Renal pelvis (tissue), 12 donors: ENCODE data around the gene VPS18. TPM values are rescaled to one million over a fixed set of nuclear protein-coding genes. Genes with fewer than 3 reads are reported as not detected.
A peak's percentile ranks its signal among the peaks of the same experiment; 100 is the strongest.

ENCODE experiments used
- DNase-seq: peaks from one replicate; pipeline ENCODE4 v3.0.0-alpha.2; 2013
- long read RNA-seq, 16 experiments: transcript quantifications; one replicate each; lab custom pipeline, GENCODE V29; 2026
- polyA plus RNA-seq, 3 donors: library from polyadenylated mRNA; unstranded; fragments of 120-200 nt; gene quantifications; one replicate each; pipeline ENCODE4 v1.2.1, GENCODE V29; 2013; ENCODE audit not compliant: insufficient read length in 3 of 3

VPS18 gene, protein sequence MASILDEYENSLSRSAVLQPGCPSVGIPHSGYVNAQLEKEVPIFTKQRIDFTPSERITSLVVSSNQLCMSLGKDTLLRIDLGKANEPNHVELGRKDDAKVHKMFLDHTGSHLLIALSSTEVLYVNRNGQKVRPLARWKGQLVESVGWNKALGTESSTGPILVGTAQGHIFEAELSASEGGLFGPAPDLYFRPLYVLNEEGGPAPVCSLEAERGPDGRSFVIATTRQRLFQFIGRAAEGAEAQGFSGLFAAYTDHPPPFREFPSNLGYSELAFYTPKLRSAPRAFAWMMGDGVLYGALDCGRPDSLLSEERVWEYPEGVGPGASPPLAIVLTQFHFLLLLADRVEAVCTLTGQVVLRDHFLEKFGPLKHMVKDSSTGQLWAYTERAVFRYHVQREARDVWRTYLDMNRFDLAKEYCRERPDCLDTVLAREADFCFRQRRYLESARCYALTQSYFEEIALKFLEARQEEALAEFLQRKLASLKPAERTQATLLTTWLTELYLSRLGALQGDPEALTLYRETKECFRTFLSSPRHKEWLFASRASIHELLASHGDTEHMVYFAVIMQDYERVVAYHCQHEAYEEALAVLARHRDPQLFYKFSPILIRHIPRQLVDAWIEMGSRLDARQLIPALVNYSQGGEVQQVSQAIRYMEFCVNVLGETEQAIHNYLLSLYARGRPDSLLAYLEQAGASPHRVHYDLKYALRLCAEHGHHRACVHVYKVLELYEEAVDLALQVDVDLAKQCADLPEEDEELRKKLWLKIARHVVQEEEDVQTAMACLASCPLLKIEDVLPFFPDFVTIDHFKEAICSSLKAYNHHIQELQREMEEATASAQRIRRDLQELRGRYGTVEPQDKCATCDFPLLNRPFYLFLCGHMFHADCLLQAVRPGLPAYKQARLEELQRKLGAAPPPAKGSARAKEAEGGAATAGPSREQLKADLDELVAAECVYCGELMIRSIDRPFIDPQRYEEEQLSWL
- 10 to 100 TPM; 18.4 to 20.5 (median 20.2) TPM for polyA plus RNA-seq
- long read RNA-seq, donor 1, partial matches to known transcripts, result 0 of 1 reads
- long read RNA-seq, donor 1, other reads (novel, unspliced or antisense), result 0 of 1 reads
- long read RNA-seq, donor 2, transcript VPS18-201 (5 exons, 3,895 nt), result major isoform, 5 of 12 reads
- long read RNA-seq, donor 2, partial matches to known transcripts, result 7 of 12 reads
- long read RNA-seq, donor 2, other reads (novel, unspliced or antisense), result 0 of 12 reads
- long read RNA-seq, donor 3, transcript VPS18-201 (5 exons, 3,895 nt), result major isoform, 5 of 19 reads
- long read RNA-seq, donor 3, partial matches to known transcripts, result 14 of 19 reads
- long read RNA-seq, donor 3, other reads (novel, unspliced or antisense), result 0 of 19 reads
- long read RNA-seq, donor 4, partial matches to known transcripts, result 5 of 9 reads
- long read RNA-seq, donor 4, other reads (novel, unspliced or antisense), result 0 of 9 reads
- long read RNA-seq, donor 5, partial matches to known transcripts, result 0 of 1 reads
- long read RNA-seq, donor 5, other reads (novel, unspliced or antisense), result 0 of 1 reads
- long read RNA-seq, donor 6, partial matches to known transcripts, result 7 of 9 reads
- long read RNA-seq, donor 6, other reads (novel, unspliced or antisense), result 0 of 9 reads
- long read RNA-seq, donor 7, partial matches to known transcripts, result 7 of 9 reads
- long read RNA-seq, donor 7, other reads (novel, unspliced or antisense), result 0 of 9 reads
- long read RNA-seq, donor 8, result 0 reads
- long read RNA-seq, donor 9, partial matches to known transcripts, result 5 of 6 reads
- long read RNA-seq, donor 9, other reads (novel, unspliced or antisense), result 0 of 6 reads
- long read RNA-seq, donor 10, partial matches to known transcripts, result 0 of 2 reads
- long read RNA-seq, donor 10, other reads (novel, unspliced or antisense), result 0 of 2 reads
- long read RNA-seq, donor 11, result 0 reads
- long read RNA-seq, donor 12, transcript VPS18-201 (5 exons, 3,895 nt), result major isoform, 8 of 15 reads
- long read RNA-seq, donor 12, partial matches to known transcripts, result 7 of 15 reads
- long read RNA-seq, donor 12, other reads (novel, unspliced or antisense), result 0 of 15 reads
- long read RNA-seq, donor 13, partial matches to known transcripts, result 0 of 1 reads
- long read RNA-seq, donor 13, other reads (novel, unspliced or antisense), result 0 of 1 reads
- long read RNA-seq, donor 14, result 0 reads
- long read RNA-seq, donor 15, result 0 reads
- long read RNA-seq, donor 16, transcript VPS18-201 (5 exons, 3,895 nt), result major isoform, 5 of 11 reads
- long read RNA-seq, donor 16, partial matches to known transcripts, result 6 of 11 reads
- long read RNA-seq, donor 16, other reads (novel, unspliced or antisense), result 0 of 11 reads

DNA sequence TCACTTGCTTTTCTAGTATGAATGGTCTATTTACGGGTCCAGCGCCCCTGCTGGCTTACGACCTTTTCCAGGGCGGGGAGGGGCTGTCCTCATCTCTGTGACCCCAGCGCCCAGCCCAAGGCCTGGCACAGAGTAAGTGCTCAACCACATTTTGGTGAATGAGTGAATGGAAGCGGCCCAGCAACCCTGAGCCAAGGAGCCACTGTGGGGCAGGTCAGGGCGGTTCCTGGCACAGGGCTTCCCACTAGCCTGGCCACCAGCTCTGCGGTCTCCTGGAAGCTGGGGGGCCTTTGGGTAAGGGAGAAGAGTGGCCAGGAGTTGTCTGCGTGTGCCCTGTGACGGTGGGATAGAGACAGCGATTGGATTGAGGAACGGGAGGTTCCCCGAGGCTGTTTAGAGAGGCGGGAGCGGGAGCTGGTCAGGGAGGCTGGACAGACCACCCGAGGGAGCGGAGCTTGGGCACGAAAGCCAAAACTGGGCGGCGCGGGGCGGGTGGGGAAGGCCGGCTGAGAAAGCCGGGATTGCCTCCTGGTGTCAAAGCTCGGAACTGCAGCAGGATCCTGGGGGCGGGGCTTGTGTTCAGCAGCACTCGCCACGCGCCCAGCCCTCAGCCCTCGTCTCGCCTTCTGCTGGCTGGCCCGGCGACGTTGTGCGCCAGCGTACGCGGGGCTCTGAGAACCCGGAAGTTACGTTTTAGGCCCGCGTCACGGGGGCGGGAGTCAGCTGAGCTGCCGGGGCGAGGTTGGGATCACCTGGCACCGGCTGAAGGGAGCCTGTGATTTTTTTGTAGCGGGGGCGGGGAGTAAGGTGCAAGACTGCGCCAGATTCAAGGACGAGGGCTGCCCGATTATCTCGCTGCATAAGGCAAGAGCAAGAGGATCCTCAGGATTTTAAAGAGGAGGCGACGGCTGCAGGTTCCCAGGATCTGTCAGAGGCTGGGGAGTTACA is at the start of gene VPS18:
Gene VPS18 (plus strand): TSS at position 718 of the 948 bp plus-strand sequence. CDS start 319 bp downstream, outside the sequence.
- peak; percentile 96 for DNase-seq

DNA sequence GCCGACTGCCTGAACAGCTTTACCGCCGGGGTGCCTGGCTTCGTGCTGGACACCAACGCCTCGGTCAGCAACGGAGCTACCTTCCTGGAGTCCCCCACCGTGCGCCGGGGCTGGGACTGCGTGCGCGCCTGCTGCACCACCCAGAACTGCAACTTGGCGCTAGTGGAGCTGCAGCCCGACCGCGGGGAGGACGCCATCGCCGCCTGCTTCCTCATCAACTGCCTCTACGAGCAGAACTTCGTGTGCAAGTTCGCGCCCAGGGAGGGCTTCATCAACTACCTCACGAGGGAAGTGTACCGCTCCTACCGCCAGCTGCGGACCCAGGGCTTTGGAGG is 49.6 kb upstream of the VPS18 start:
- DNase-seq, result no peak

- no peak for DNase-seq
These were observed 49.2 kb upstream of the VPS18 start for GRCh38 chr15:40845036-40845435.

DNA sequence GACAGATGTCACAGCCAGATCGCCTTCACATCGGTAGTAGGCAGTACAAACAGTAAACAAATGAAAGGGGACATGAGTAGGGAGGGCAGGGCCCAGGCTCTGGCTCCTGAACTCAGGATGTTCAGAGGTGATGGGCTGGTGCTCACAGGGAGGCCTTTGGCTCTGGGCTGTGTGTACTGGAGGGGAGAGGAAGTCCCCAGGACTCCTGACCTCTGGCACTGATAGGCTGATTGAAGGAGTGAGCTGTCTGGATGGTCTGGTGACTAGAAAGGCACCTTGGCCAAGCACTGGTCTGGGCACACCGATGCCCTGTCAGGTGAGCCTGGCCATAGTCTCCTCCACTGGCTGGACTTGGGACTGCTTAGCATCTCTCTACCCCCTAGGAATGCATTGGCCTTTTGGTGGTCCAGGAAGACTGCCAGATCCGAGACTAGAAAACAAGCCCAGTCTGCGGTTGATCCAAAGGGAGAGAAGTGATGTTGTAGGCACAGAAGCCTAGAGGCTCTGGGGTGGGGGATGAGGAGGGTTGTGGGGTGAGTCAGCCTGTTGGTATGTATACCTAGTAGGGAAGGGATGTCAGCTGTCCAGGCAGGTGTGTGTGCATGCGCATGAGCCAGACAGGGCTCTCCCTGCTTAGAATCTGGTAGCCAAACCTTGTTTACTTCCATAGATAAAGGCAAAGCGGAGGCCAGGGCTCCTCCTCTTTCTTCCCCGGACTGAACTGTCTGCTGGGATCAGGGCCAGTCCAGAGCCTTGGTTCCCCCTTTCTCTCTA is 48.6 kb upstream of the VPS18 start:
- DNase-seq, result no peak

DNA sequence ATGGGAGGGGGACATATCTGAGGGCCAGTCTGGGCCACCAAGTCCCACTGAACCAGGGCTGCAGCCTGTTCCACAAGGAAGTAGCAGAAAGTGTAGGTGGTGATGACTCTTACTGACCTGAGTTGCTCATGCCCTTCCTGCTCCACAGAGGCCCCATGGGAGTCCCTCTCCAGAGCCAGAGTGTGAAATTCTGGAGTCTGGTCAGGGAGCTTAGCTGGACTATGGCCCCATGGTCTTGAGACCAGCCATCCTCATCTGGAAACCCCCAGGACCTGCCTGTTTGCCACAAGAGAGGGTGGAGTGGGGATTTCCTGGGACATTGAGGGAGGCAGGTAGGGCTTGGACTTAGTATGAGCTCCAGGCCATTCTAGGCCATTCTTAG is 47.4 kb upstream of the VPS18 start:
- DNase-seq, result no peak

DNA sequence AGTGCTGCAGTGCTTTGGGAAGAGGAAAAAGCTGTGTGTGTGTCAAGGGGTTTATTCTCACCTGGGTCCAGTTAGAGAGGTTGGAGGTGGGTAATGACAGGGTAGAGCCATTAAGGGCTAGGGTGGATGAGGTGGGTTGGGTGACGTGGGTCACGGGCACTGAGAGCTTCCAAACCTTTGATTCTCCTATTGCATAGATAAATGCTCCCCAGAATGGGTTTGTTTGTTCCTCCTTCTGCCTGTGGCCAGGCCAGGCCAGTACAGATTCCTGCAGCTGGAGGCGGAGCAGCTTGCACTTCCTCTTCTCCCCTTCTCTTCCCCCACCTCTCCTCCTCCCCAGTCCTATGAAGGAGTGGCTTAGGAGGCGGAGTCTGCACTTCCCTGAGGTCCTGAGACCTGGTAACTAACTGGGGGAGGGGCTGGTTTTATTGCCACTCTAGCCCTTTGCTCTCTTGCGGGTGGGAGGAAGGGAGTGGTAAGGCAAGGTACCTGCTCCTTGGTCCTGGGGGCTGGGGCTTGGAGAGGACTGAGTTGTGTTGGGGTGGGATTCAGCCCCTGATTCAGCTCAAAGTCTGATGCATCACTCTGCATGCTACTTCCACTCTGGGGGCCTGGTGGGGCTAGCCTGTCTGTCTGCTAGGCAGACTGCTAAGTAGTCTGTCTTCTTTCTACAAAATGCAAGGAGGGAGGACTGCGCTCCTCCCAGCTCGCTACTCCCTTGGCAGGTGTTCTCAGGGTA is 46.9 kb upstream of the VPS18 start:
- peak; percentile 85 for DNase-seq

DNA sequence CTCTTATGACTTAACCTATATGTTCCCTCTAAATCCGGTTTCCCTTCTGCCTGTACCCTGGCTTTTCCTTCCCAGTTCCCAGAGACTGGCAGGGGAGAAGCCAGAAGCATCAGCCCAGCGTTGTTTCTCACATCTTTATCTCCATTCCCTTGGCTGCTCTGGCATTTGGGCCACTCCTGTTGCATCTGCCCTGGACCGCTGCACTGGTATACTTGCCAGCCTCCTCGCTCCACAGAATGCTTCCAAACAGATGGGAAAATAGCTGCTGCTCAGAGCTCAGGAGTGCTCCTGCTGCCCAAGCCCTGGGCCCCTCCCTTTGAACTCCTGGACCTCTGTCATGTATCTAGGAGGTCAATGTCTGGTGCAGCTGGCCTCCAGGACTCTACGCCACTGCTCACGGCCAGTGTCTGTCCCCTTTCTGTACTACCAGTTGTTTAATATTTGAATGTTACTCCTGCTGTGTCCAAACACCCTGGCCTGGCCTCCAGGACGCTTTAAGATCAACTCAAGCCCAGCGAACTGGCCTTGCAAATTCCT is 43.6 kb upstream of the VPS18 start:
- no peak for DNase-seq

DNA sequence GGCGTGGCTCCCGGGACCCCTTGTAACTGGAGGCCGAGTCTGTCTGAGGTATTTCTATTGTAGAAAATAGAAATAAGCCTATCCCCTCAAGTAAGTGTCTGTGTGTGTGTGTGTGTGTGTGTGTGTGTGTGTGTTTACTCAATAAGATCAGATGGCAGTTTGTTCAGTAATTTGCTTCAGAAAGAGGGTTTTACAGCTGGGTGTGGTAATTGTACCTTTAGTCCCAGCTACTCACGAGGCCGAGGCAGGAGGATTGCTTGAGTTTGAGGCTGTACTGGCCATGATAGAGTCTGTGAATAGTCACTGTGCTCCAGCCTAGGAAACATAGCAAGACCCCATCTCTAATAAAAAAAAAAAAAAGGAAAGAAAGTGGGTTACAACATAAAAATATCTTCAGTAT is 41.7 kb upstream of the VPS18 start:
- no peak for DNase-seq

GRCh38 chr15:40853241-40853890 is 40.9 kb upstream of the VPS18 start:
- DNase-seq, result no peak

DNA sequence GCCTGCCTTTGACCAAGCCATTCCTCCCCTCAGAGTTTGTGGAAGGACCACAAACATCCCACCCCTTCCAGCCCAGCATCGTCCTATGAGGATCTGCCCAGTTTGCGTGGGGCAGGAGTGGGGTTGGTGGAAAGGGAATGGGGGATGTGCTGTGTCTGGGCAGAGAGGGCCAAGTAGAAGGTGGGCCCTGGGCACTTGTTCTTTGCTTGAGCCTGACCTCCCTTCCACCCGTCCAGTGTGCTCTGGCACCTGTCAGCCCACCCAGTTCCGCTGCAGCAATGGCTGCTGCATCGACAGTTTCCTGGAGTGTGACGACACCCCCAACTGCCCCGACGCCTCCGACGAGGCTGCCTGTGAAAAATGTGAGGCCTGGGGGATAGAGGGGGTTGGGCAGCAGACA is 40.1 kb upstream of the VPS18 start:
- DNase-seq, result no peak

DNA sequence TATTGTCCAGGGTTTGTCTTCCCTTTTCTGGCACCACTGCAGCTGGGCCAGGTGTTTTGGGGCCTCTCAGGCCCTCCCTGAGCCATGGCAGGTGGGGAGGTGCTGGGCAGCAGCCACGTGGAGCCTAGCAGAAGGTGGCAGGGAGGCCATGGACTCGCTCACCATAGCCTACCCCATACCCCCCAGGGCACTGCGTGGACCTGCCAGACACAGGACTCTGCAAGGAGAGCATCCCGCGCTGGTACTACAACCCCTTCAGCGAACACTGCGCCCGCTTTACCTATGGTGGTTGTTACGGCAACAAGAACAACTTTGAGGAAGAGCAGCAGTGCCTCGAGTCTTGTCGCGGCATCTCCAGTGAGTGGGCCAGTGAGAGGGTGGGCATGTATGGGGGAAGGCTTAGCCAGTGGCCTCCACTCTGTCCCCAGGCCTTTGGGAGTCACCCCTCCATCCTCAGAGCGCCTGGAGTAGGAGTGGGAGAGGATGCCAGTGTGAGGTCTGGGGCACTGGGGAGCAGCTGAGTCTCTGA is 38.5 kb upstream of the VPS18 start:
- no peak for DNase-seq

DNA sequence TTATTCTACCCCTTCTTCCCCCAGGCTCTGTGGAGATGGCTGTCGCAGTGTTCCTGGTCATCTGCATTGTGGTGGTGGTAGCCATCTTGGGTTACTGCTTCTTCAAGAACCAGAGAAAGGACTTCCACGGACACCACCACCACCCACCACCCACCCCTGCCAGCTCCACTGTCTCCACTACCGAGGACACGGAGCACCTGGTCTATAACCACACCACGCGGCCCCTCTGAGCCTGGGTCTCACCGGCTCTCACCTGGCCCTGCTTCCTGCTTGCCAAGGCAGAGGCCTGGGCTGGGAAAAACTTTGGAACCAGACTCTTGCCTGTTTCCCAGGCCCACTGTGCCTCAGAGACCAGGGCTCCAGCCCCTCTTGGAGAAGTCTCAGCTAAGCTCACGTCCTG is 37.5 kb upstream of the VPS18 start:
- DNase-seq, result no peak

GRCh38 chr15:40857601-40858341 is 36.5 kb upstream of the VPS18 start:
- peak; percentile 81 for DNase-seq

DNA sequence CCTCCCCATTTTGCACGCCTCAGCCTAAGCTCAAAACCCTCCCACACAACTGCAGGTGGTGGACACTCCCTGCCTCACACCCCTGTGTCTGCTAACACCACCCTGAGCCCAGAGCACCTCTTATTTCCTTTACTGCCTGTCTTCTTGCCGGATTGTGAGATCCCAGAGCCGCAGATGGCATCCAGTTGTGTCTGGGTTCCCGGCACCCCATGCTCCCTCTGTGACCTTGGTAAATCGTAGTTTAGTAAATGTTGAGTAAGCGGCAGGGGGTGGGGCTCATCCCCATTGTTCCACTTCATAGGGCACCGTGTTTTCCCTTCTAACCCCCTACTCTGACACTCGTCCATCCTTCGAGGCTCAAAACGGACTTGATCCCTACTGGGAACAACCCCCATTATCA is 35.5 kb upstream of the VPS18 start:
- no peak for DNase-seq

GRCh38 chr15:40859206-40859851 is 34.9 kb upstream of the VPS18 start:
- DNase-seq, result peak; percentile 79
